GM19395 (cell line): Measurements from ENCODE around the gene RPN2.

Experiments
- ATAC-seq: cut with Tn5 transposase; IDR thresholded peaks from one replicate; pipeline ENCODE4 v1.9.1; 2021; ENCODE audit warnings: mild to moderate bottlenecking, moderate library complexity; ENCODE audit not compliant: unreplicated experiment

RPN2 gene

DNA sequence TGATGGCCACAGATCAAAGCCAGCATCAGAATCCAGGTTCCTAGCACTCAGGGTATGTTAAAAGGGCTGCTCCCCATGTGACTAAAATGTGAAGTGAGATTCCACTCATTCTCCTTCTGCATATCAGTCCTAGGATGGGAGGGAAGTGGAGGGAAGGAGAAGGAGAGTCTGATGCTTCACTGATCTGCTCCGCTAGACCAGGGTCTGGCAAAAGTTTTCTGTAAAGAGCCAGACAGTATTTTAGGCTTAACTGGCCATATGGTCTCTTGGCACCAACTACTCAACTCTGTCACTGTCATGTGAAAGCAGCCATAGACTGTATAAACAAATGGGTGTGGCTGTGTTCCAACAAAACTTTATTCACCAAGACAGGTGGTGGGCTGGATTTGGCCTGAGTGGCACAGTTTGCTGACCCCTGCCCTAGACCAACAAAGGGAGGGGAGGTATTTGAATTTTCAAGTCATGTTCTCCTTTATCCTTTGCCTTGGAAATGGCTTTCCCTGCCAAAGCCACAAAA is 59.9 kb downstream of the RPN2 start:
- no peak for ATAC-seq

DNA sequence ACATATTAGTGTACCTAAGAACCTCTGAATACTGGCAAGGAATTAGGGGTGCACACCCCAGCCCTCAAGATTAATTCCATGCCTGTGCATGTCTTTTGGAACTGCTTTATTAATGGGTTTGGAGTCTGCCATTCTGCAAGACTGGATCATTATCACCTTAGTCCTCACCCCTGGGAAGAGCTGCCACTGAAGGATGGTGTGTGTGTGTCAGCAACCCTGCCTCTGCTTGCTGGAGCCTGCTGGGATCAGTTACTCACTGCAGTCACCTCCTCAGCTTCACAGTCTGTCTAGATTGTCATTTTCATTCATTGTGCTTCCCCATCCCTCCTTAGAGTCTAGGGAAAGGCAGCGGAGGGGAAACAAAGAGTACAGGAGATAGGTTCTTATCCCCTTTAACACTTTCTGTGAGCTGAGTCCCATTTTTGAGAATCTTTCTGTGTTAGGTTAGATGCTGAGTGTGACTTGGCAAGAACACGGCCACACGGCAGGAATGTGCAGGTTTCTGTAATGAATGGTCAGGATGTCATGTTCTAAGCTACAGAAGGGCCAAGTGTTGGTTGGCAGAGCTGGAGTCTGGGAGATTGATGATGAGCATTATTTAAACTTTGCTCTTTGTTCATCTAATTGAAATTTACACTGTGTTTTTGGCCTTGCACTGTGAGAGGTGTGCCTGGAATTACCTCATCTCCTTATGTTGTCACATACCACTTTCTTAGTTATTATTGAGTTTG is 61.4 kb downstream of the RPN2 start:
- no peak for ATAC-seq

DNA sequence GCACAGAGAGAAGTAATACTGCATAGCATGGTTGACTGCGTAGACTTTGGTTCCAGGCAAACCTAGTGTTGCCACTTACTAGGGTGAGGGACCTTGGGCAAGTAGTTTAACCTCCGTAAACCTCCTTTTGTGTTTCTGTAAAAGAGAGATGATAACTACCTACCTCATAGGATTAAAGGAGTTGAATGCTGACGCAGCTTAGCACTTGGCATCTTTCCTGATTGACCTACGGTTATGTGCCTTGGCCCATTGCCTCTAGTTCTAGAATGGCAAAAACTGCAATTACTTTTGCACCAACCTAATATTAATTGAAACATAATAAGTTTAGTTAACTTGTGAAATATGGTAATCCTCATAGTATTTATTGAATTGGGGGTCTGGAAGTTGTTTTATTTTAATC is 63.4 kb downstream of the RPN2 start:
- no peak for ATAC-seq

DNA sequence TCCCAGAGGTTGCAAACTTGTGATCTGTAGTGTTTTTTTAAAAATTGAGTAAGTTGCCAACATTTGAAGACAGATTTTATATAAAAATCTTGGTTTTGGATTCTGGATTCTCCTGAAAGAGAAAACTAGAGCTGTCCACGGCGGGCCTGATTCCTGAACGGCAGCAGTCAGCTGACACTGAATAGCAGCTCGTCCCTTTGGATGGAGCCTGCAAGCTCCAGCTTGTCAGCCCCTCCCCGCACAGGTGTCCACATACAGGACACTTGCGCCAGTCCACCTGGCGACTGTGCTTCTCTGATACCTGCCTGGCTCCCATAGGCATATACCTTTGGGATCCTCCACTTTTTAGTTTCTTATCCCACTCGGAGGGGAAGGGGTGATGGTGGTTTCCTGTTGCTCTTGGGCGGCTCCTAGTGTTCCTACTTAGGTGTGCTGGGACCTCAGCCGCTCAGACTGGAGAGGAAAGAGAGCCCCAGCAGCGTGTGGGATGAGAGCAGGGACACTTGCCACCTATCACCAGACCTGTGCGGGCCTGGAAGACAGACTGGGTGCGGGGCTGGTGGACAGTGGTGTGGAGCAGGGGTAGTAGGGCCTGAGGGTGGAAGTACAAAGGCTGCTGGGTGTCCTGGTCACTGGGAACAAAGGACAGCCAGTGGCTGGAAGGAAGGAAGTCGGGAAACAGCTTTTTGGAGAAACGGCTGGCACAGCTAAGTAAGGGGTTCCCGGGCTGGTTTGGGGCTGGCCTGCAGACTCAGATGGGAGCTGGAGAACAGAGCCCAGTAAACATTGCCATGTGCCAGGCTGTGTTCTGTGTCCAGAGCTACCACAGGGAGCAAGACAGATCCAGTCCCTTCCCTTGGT is 64.2 kb downstream of the RPN2 start:
- ATAC-seq = no peak

DNA sequence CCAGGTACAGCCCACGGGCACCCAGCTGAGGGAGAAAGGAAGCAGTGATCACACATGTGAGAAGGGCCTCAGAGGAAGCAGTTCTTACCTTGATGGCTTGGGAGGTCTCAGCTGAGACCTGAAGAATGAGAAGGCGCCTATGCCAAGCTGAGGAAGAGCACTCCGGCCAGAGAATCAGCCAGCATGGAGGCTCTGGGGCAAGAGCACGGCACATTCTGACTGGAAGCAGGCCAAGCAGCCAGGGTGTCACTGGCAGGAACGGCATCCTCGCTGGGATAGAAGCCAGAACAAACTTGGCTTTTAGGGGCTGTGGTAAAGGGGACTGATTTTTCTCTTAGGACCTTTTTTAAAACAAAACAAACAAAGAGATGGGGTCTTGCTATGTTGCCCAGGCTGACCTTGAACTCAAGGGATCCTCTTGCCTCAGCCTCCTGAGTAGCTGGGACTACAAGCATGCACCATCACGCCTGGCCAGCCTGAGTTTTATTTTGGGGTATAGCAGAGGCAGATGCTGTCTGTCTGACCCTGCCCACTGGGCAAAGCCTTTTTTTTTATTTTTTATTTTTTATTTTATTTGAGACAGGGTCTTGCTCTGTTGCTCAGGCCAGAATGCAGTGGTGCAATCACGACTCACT is 64.9 kb downstream of the RPN2 start:
- ATAC-seq = no peak

DNA sequence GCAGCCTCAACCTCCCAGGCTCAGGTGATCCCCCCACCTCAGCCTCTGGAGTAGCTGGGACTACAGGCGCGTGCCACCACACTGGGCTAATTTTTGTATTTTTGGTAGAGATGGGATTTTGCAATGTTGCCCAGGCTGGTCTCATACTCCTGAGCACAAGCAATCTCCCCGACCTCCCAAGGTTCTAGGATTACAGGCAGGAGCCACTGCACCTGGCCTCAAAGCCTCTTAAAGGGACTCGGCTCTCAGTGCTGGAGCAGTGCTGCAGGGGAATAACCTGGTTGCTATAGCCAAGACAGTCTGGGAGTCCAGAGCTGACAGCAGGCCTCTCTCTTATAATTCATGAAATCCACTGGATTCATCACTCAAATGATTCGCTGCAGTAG is 65.4 kb downstream of the RPN2 start:
- ATAC-seq = no peak

DNA sequence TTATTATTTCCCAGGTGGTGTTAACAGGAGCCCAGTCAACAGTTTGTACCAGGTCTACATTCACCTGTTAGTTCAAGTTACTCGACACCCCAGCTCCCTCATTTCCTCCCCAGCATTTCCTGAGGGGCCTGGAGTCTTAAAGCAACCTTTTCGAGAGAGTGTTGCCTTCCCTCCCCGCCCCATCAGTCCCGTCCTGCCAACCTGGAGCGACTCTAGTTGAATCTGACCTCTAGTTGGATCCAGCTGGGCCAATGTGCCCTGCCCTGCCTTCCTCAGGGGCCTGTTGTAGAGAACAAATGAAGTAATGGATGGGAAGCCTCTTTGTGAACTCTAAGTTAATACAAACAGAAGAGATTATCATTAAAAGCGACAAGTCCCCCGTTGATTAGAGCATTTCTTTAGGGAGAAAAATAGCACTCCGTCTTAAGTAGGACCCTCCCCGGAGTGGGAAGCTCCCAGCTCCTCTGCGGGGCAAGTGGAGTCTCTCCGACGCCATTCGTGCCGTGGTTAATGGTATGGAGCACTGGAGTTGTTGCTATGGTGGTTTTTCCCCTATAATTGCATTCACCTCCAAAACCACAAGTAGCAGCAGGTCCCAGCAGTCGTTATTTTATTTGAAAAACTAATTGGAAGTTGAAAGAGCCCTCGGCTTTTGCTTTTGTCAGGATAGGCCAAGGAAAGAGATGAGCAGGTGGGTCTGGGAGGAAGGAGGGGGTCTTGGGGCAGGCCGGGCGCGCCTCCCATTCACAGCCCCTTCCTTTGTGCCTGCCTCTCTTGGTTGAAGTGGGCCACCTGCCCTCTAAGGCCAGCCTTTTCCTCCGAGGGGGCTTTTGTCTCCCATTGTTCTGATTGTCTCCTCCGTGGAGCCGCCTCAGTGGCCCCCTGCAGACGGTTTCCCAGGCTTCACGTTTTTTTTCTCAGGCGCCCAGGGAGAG is 66.4 kb downstream of the RPN2 start:
- no peak for ATAC-seq

DNA sequence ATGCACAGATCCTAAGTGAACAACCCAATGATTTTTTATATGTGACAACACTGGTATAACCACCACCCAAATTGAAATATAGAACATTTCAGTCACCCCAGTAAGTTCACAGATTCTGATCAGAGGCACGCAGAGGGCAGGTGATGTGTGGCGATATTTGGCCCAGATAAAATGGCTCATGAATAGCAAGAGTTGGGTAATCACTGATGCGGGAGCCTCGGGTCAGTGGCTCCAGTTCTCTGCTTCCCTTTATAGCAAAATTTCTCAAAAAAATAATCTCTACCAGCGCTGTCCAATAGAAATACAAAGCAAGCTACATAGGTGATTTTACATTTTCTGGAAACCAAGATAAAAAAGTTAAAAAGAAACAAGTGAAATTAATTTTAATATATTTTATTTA is 67.6 kb downstream of the RPN2 start:
- ATAC-seq = no peak

DNA sequence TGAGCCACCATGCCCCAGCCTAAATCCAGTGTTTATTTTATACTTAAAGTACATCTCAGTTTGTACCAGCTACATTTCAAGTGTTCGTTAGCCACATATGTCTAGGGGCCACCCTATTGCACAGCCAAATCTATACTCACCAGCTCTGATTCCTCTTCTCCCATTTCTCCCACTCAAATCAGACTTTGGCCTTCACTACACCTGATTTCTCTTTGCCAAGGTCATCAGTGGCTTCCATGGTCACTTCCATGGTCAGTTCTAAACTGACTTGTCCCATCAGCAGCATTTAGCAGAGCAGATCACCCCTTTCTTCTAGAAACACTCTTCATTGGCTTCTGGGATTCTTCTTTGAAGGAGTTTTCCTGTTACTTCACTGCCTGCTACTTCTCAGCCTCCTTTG is 68.4 kb downstream of the RPN2 start:
- ATAC-seq = no peak

DNA sequence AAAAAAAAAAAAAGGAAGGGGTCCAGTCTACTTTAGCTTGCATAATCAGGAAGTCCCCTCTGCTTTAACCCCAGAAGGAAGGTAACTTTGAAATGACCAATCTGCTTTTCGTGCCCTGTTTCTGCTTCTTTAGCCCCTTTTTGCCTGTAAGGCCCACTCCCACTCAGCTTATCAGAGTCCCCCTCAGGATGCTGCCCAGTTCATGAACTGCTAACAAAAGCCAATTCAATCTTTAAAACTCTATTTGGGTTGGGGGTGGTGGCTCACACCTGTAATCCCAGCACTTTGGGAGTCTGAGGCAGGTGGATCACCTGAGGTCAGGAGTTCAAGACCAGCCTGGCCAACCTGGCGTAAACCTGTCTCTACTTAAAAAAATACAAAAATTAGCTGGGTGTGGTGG is 70.2 kb downstream of the RPN2 start:
- no peak for ATAC-seq

DNA sequence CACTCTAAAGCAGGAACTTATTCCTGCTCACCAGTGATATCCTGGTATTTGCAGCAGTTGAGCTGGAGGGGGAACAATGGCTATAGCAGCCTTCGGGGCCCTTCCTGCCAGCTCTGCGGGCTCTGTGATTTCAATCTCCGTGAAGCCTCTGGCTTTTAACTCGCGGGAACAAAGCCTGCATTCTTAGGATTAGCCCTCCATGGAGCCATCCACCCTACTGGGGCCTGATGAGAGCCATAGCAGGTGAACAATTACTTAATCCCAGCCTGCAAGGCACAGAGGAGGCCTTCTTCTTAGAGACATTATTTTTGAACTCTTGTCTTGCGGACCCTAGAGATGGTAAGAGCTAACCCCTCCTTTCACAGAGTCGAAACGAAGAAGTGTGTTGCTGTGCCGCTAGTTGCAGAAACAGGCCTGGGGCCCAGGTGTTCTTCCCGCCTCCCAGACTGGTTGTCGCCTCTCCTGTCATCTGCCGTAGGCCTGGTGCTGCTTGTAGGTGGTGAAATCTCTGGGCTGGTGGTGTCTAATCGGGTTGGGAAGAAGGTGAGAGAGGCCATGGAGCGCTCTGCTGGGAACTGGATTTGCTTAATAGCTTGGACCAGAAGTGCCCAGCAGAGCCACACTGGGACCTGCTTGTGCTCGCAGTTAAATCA is 72.8 kb downstream of the RPN2 start:
- no peak for ATAC-seq

DNA sequence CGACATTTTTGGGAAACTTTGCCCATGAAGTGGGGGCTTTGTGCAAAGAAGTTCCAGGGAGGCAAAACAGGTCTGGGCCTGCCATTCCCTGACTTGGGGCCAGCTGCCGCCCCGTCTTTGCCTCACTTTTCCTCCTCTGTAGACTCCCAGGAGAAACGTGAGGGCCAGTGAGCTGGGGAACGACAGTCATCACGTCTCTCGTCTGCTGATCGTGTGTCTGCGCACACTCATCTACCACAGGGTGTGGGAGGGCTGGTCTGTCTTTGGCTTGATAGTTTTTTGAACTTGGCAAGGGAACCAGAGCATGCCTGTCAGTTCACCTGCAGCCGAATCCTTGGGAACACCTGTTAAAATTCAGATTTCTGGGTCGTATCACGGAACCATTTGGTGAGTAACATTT is 74.0 kb downstream of the RPN2 start:
- ATAC-seq = no peak

DNA sequence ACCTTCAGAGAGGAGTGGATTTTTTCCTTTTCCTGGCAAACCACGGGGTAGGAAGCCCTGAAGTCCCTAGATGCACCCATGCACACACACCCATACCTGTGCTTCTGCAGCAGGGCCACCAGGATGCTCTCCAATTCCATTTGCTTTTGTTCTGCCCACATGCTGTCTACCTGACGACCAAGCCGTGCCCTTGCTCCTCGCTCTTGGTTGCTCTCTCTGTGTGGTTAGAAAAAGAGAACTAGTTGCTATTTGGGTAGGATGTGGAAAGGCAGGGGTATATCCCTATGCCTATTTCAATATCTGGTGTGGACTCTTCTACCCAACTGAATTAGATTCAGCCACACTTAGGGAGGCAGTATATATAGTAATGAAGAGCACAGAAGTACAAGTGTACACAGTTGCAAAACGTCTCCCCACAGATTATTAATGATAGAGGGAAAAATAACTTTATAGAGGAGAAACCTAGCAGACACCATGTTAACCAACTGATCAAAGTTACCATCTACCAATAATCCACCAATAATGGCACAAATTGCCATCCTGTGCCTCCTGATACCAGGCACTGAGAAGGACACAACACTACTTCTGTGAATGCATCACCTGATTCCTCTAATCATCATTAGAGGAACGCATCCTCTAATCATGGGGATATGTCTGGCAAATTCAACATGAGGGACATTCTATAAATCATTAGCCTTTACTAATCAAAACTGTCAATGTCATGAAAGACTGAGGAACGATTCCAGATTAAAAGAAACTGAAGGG is 75.2 kb downstream of the RPN2 start:
- no peak for ATAC-seq

DNA sequence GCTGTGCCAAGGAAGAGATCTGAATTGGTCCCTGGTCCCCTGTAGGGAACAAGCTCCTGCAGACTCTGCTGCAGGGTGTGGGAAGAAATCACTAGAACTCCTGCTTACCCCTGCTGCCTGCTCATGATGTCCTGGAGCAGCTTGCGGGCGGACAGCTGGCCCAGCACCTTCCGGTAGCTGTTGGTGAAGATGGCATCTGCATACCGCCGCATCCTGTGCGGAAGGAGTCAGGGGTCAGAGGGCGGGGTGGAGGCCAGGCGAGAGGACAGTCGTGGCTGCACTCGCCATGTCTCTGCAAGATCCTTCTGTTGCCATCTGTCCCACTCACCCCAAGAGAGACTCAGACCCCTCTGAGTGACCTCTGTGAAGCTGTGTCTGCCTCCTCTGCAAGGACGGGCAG is 77.2 kb downstream of the RPN2 start:
- no peak for ATAC-seq

DNA sequence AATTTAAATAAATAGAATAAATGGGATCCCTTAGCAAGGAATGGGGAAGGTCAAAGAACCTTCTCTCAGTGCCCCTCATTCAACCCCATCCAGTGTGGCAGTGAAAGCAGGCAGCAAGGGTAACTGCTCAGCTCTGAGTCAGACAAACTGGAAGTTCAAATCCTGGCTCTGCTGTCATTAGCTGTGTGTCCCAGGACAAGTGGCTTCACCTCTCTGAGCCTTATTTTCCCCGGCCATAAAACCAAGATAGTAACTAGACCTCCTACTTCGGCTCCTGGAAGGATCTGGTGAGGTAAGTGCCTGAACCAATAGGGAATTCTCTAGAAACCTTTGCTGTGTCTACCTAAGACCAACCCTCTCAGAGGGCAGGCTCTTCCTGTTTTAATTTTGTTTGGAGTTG is 78.4 kb downstream of the RPN2 start:
- no peak for ATAC-seq

DNA sequence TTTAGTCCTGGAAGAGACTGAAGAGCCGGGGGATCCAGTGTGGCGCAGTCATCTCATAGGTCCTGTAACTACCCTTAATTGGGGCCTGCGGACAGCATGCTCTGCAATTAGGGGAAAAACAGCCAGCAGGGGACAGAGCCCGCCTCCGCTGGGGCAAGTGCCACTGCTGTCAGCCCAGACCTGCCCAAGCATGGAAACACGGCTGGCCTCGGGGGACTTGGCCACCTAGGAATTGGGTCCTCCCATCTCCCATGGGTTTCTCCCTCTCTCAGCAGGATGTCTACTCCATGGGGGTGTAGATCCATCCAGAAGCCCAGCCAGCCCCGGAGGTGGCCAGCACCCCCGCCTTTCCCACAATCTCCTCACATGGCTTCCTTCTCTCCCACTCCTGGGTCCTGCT is 78.9 kb downstream of the RPN2 start:
- ATAC-seq = no peak

DNA sequence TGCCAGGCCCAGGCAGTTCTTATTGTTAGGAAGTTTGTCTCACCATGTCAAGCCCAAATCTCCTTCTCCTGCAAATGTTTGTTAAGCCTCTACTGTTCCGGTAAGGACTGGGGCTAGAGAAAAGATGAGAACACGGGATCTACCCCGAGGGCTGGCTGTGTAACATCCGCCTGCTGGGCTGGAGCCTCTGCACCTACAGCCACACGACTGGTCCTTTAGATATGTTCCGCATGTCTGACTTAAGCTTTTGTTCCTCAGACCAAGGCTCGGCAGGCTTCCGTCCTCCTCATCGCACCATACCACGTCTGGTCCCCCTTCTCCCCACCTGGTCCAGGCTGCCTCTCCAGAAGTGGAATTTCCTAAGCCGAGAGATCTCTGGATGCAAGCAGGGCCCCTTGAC is 79.9 kb downstream of the RPN2 start:
- no peak for ATAC-seq

DNA sequence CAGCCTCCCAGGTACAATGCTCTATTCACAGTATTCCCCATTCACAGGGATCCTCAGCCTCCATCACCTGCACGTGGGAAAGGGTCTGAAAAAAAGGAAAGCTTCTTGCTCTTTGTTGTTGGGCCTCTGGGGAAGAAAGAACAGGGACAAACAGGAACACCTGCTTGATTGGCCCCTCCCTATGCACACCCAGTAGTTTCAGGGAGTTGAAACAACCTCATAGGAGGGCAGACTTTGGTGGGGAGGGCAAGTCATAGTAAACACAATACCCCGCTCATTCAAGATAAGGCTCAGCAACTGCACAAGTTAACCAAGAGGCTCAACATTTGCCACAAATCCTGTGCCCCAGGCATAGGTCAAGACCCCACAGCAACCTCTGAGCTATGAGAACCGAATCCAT is 80.7 kb downstream of the RPN2 start:
- ATAC-seq = no peak

DNA sequence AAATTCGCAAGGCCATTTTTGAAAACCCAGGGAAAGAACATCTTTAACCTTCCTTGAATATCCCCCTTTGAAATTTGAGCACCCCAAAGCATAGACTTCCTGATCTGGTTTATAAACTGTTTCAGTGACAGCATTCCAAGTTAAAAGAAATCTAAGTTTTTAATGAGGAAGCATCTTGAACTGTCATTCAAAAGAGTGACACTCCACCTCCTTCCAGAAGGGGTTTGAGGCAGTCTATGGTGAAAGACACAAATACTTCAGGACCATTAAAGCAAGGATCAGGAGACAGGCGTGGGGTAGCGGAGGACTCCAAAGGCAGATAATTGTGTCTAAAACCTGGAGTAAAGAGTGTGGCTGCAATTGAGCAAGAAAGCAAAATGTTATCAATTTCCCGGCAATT is 81.8 kb downstream of the RPN2 start:
- ATAC-seq = no peak
